ENCODE measurements around the gene ANKRD6. TPM values are rescaled to one million over a fixed set of nuclear protein-coding genes. Genes with fewer than 3 reads are reported as not detected.

The ANKRD6 gene
- total RNA-seq, 1 experiment from 2014 or later: 5.6 TPM

DNA sequence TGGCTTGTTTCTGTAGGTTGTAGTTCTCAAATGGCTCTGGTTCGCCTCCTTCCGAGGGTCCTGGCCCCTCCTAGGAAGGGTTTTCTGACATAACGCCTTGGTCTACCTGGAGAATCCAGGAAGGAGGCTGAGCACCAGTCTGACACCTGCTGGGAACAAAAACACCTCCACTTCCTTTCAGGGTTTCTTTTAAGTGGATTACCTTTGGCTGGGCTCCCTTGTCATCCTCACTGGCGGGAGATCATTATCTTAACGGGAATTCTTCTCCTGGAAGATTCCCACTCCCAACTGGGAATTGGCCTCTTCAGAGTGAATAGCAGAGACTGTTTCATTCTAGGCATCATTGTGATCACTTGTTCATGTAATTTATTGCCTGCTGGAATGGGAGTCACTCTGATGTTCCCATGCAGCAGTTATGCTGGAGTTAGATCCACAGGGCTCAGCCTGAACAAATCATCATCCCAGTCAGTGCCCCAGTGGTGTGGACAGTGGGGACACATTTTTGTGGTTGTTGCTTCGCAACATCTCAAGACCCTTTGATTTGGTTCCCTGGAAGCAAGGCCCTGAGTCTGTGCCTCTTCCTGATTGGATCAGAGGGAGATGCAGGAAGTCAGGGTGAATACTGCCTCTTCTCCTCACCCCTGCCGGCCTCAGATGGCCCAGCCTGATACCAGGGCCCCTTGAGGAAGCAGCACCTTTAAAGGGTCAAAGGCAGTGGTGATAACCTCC lies 156.5 kb downstream of the ANKRD6 start:
- no peak overlapping the region for H3K9ac ChIP-seq (ENCODE audit: low read length)
- H2AFZ ChIP-seq (ENCODE audit: low read length): no peak overlapping the region
- ATAC-seq (no peak), DNase-seq (no peak)
- H3K36me3 ChIP-seq (ENCODE audit: low read depth, low read length): no peaks in the 10 kb centered on the region
- H3K4me1 ChIP-seq (ENCODE audit: insufficient read depth, low read length): no peaks in the 10 kb centered on the region
- H3K4me2 ChIP-seq (ENCODE audit: low read length): no peak overlapping the region
- no peaks in the 10 kb centered on the region for H3K9me3 ChIP-seq (ENCODE audit: low read length)
- no peaks in the 10 kb centered on the region for H3F3A ChIP-seq (ENCODE audit: low read length, unreplicated experiment)
- H3K4me3 ChIP-seq (ENCODE audit: low read length): no peak overlapping the region
- CTCF ChIA-PET: no interaction called here
- H3K27me3 ChIP-seq (ENCODE audit: low read length): no peaks in the 10 kb centered on the region
- no peak overlapping the region for H3K27ac ChIP-seq (ENCODE audit: low read length)
- intact Hi-C loops (cut with micrococcal nuclease): no loop called here
- POLR2A ChIA-PET (ENCODE audit: unreplicated experiment): no interaction called here
- H4K20me1 ChIP-seq (ENCODE audit: low read length): no peaks in the 10 kb centered on the region
- TF ChIP-seq, protein P1, sequence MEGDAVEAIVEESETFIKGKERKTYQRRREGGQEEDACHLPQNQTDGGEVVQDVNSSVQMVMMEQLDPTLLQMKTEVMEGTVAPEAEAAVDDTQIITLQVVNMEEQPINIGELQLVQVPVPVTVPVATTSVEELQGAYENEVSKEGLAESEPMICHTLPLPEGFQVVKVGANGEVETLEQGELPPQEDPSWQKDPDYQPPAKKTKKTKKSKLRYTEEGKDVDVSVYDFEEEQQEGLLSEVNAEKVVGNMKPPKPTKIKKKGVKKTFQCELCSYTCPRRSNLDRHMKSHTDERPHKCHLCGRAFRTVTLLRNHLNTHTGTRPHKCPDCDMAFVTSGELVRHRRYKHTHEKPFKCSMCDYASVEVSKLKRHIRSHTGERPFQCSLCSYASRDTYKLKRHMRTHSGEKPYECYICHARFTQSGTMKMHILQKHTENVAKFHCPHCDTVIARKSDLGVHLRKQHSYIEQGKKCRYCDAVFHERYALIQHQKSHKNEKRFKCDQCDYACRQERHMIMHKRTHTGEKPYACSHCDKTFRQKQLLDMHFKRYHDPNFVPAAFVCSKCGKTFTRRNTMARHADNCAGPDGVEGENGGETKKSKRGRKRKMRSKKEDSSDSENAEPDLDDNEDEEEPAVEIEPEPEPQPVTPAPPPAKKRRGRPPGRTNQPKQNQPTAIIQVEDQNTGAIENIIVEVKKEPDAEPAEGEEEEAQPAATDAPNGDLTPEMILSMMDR (conservative IDR thresholded peaks at IDR 0.05; ENCODE audit: low read depth, low read length): no peak
- TF ChIP-seq EZH2phosphoT487 (IDR thresholded peaks at IDR 0.05; ENCODE audit: borderline replicate concordance, low read length): no peak
- no peak for TF ChIP-seq EZH2 (IDR thresholded peaks at IDR 0.05; ENCODE audit: low read length, unreplicated experiment)
- H3K9me2 ChIP-seq (replicated peaks; ENCODE audit: low read length): no peaks in the 10 kb centered on the region
- BruUV-seq (replicated peaks): no TSS peak
- H3K79me2 ChIP-seq (ENCODE audit: low read length): no peaks in the 10 kb centered on the region

DNA sequence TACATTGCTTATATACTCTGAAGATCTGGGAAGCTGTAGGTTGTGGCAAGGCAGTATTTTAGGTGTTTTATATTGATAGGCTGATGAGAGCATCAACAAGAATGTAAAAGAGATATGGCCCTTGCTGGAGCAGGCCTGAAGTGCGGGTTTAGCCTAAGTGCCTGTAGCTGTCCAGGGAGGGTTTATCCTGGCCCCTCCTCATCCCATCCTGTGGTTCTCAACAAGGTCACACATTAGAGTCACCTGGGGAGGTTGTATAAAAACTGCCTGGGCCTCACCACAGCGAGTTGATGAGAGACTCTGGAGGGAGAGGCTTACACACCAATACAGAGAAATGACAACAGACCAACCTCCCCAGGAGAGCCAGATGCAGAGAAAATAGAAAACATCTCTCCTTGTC lies 157.2 kb downstream of the ANKRD6 start:
- Histone ChIP-seq H3K27me3 (ENCODE audit: low read length) (no peaks in the 10 kb centered on the region), H3K9me2 (replicated peaks; ENCODE audit: low read length) (no peaks in the 10 kb centered on the region), H3K4me3 (ENCODE audit: low read length) (no peak overlapping the region), H3K36me3 (ENCODE audit: low read depth, low read length) (no peaks in the 10 kb centered on the region), H3K4me2 (ENCODE audit: low read length) (no peak overlapping the region), H3K9ac (ENCODE audit: low read length) (no peak overlapping the region), H4K20me1 (ENCODE audit: low read length) (no peaks in the 10 kb centered on the region), H3K9me3 (ENCODE audit: low read length) (no peaks in the 10 kb centered on the region), H2AFZ (ENCODE audit: low read length) (no peak overlapping the region), H3K4me1 (ENCODE audit: insufficient read depth, low read length) (no peaks in the 10 kb centered on the region), H3F3A (ENCODE audit: low read length, unreplicated experiment) (no peaks in the 10 kb centered on the region), H3K79me2 (ENCODE audit: low read length) (no peaks in the 10 kb centered on the region), H3K27ac (ENCODE audit: low read length) (no peak overlapping the region)
- TF ChIP-seq EZH2 (IDR thresholded peaks at IDR 0.05; ENCODE audit: low read length, unreplicated experiment): no peak
- TF ChIP-seq EZH2phosphoT487 (IDR thresholded peaks at IDR 0.05; ENCODE audit: borderline replicate concordance, low read length): no peak
- TF ChIP-seq, protein P1 (conservative IDR thresholded peaks at IDR 0.05; ENCODE audit: low read depth, low read length): no peak
- no TSS peak for BruUV-seq (replicated peaks)
- intact Hi-C loops (cut with micrococcal nuclease): no loop called here
- ChIA-PET POLR2A (ENCODE audit: unreplicated experiment) (no interaction called here), CTCF (no interaction called here)
- ATAC-seq (no peak), DNase-seq (no peak)

DNA sequence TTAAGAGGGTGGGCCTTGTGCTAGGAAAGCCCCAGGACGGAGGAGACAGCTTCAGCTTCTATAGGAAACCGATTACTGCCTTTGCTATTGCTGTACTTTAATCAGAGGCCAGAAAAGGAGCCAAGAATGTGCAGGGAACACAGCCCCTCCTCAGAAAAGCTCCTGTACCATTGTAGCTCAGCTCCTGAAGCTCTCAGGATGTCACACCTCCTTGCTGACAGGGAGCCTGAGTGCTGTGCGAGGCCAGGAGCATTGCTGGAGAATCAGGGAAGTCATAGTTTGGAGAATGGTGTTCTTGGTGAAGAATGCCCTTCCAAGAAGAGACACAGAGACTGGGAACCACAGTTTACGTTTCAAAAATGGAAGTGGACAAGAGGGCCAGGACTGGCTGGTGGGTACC lies 158.8 kb downstream of the ANKRD6 start:
- POLR2A ChIA-PET (ENCODE audit: unreplicated experiment): no interaction called here
- Histone ChIP-seq H4K20me1 (ENCODE audit: low read length) (no peaks in the 10 kb centered on the region), H3K79me2 (ENCODE audit: low read length) (no peaks in the 10 kb centered on the region), H3K4me2 (ENCODE audit: low read length) (no peak overlapping the region), H3K9me3 (ENCODE audit: low read length) (no peaks in the 10 kb centered on the region), H3F3A (ENCODE audit: low read length, unreplicated experiment) (no peaks in the 10 kb centered on the region), H3K36me3 (ENCODE audit: low read depth, low read length) (no peaks in the 10 kb centered on the region), H2AFZ (ENCODE audit: low read length) (no peak overlapping the region), H3K9me2 (replicated peaks; ENCODE audit: low read length) (no peaks in the 10 kb centered on the region), H3K4me1 (ENCODE audit: insufficient read depth, low read length) (no peaks in the 10 kb centered on the region), H3K27ac (ENCODE audit: low read length) (no peak overlapping the region), H3K4me3 (ENCODE audit: low read length) (no peak overlapping the region), H3K9ac (ENCODE audit: low read length) (no peak overlapping the region), H3K27me3 (ENCODE audit: low read length) (no peaks in the 10 kb centered on the region)
- DNase-seq (no peak), ATAC-seq (no peak)
- TF ChIP-seq, protein P1 (conservative IDR thresholded peaks at IDR 0.05; ENCODE audit: low read depth, low read length): no peak
- TF ChIP-seq EZH2 (IDR thresholded peaks at IDR 0.05; ENCODE audit: low read length, unreplicated experiment) (no peak), EZH2phosphoT487 (IDR thresholded peaks at IDR 0.05; ENCODE audit: borderline replicate concordance, low read length) (no peak)
- CTCF ChIA-PET: no interaction called here
- intact Hi-C loops (cut with micrococcal nuclease): no loop called here
- no TSS peak for BruUV-seq (replicated peaks)

All from PC-3 (cell line).